HUES6 (cell line): Measurements from ENCODE around the gene PCDH15.
"Not testable (repeated sequence)": the region's sequence is repeated elsewhere in the genome, so short reads cannot be mapped to it uniquely, and the experiment has no call there.

Experiments used
- H3K27ac ChIP-seq: 2 replicates; pipeline ENCODE4 v1.7.0; 2013; ENCODE audit warnings: low read depth, mild to moderate bottlenecking, low read length, inconsistent platforms
- H3K27me3 ChIP-seq: 2 replicates; pipeline ENCODE4 v1.6.1; 2013; ENCODE audit warnings: low read length; ENCODE audit not compliant: control insufficient read depth, insufficient read depth
- H3K36me3 ChIP-seq: 2 replicates; pipeline ENCODE4 v1.6.1; 2013; ENCODE audit warnings: low read length; ENCODE audit not compliant: control insufficient read depth, insufficient read depth
- H3K4me1 ChIP-seq: 2 replicates; pipeline ENCODE4 v1.6.1; 2013; ENCODE audit warnings: low read length; ENCODE audit not compliant: control insufficient read depth, insufficient read depth
- H3K4me3 ChIP-seq: 2 replicates; pipeline ENCODE4 v1.5.1; 2013; ENCODE audit warnings: low read depth, low read length
- H3K9ac ChIP-seq: one replicate; pipeline ENCODE4 v1.6.1; 2013; ENCODE audit warnings: mild to moderate bottlenecking, low read length
- H3K9me3 ChIP-seq: 2 replicates; pipeline ENCODE4 v1.6.1; 2013; ENCODE audit warnings: low read depth, low read length; ENCODE audit not compliant: control insufficient read depth, insufficient read depth

Gene PCDH15

DNA sequence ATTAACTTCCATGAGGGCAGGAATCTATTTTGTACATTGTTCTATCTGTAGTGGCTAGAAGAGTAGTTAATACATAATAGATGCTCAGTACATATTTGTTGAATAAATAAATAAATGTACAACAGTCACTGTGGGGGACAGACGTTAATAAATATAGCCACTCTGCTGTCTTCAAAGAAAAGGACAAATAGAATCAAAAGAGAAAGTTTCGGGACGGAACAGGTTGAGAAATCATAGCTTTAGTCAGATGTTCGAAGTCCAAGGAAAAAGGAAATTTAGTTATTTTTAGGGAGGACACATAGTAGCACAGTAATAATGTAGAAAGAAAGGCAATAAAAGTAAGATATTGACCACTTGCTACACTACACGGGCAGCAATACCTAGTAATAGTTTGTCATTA is 861.4 kb downstream of the PCDH15 start:
- no peak overlapping the region for H3K4me3 ChIP-seq
- H3K9me3 ChIP-seq: no peaks in the 10 kb centered on the region

DNA sequence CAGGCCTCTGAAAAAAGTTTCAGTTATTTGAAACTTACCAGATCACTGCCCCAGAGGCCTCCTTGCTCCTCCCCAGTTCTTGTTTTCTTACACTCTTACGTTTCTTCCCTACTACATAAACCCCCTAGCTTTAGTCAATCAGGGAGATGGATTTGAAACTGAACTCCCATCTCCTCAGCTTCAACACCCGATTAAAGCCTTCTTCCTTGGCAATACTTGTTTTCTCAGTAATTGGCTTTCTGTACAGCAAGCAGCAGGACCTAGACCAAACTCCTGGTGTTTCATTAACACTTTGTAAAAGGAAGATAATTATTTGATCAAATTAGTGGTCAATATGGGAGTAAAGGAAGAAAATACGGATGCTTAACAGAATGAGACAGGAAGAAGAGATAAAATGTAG is 870.4 kb downstream of the PCDH15 start:
- no peak overlapping the region for H3K27ac ChIP-seq
- no peaks in the 10 kb centered on the region for H3K27me3 ChIP-seq
- H3K9me3 ChIP-seq: 0 out of 2 replicates have a peak, but pooled peaks cover 3% of the 10 kb centered on the region
- H3K36me3 ChIP-seq: no peaks in the 10 kb centered on the region
- no peak overlapping the region for H3K4me3 ChIP-seq
- no peaks in the 10 kb centered on the region for H3K4me1 ChIP-seq
- H3K9ac ChIP-seq: no peak overlapping the region

More for the DNA sequence above, 861.4 kb downstream of the PCDH15 start:
- Histone ChIP-seq H3K27me3 (no peaks in the 10 kb centered on the region), H3K27ac (no peak overlapping the region), H3K36me3 (no peaks in the 10 kb centered on the region), H3K4me1 (no peaks in the 10 kb centered on the region), H3K9ac (no peak overlapping the region)

DNA sequence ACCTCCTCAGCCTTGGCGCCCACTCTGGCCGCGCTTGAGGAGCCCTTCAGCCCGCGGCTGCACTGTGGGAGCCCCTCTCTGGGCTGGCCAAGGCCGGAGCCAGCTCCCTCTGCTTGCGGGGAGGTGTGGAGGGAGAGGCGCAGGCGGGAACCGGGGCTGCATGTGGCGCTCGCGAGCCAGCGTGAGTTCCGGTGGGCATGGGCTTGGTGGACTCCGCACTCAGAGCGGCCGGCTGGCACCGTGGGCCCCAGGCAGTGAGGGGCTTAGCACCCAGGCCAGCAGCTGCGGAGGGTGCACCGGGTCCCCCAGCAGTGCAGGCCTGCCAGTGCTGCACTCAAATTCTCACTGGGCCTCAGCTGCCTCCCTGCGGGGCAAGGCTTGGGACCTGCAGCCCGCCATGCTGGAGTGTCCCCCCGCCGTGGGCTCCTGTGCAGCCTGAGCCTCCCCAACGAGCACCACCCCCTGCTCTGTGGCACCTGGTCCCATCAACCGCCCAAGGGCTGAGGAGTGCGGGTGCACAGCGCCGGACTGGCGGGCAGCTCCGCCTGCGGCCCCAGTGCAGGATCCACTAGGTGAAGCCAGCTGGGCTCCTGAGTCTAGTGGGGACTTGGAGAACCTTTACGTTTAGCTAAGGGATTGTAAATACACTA is 876.9 kb downstream of the PCDH15 start:
- not testable (repeated sequence) for H3K4me1 ChIP-seq, H3K27ac ChIP-seq, H3K9ac ChIP-seq, H3K27me3 ChIP-seq, H3K4me3 ChIP-seq, H3K36me3 ChIP-seq
- H3K9me3 ChIP-seq: peaks cover 21% of the 10 kb centered on the region

DNA sequence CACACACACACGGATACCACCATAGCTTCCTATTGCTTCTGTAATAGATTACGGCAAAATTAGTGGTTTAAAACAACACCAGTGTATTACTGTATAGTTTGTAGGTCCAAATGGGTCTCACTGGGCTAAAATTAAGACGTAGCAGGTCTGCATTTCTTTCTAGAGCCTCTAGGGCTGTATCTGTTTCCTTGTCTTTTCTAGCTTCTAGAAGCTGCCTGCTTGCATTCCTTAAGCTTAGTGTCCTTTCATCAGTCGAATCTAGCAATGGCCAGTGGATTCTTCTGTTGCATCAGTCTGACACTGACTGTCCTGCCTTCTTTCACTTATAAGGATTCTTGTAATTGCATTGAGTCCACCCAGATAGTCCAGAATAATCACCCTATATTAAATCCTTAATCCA is 882.3 kb downstream of the PCDH15 start:
- H3K27ac ChIP-seq: no peak overlapping the region
- no peak overlapping the region for H3K4me3 ChIP-seq
- H3K36me3 ChIP-seq: no peaks in the 10 kb centered on the region
- H3K9ac ChIP-seq: no peak overlapping the region
- H3K4me1 ChIP-seq: no peaks in the 10 kb centered on the region
- no peaks in the 10 kb centered on the region for H3K27me3 ChIP-seq
- H3K9me3 ChIP-seq: peaks cover 5% of the 10 kb centered on the region; the same call in 1 of the 2 replicates

DNA sequence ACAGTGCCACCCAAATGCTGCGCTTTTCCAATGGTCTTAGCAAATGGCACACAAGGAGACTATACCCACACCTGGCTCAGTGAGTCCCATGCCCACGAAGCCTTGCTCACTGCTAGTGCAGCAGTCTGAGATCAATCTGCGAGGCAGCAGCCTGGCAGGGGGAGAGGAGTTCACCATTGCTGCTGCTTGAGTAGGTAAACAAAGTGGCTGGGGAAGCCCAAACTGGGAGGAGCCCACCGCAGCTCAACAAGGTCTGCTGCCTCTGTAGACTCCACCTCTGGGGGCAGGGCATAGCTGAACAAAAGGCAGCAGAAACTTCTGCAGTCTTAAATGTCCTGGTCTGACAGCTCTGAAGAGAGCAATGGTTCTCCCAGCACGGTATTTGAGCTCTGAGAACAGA is 891.2 kb downstream of the PCDH15 start:
- Histone ChIP-seq H3K27ac (no peak overlapping the region), H3K9ac (no peak overlapping the region), H3K36me3 (no peaks in the 10 kb centered on the region), H3K4me1 (no peaks in the 10 kb centered on the region), H3K9me3 (no peaks in the 10 kb centered on the region), H3K27me3 (no peaks in the 10 kb centered on the region), H3K4me3 (no peak overlapping the region)

GRCh38 chr10:53904506-53905241 is 896.4 kb downstream of the PCDH15 start:
- Histone ChIP-seq H3K27me3 (no peaks in the 10 kb centered on the region), H3K9me3 (no peaks in the 10 kb centered on the region)

DNA sequence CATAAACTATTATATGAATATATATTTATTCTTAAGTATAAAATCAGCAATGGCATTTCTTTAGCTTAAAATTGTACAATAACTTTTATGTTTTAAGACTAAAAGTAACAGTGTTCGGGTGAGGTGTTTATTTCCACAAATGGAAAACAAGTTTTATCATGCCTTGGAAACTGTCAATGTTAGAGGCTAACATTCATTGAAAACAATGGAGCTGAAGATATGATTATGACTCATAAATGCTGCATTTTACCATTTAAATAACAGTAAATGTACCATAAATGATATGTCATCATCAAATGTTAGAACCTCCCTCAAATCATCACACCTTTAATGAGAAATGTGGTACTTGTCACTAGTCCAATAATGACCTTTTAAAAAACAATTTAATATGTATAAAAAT is 897.3 kb downstream of the PCDH15 start:
- Histone ChIP-seq H3K9me3 (no peaks in the 10 kb centered on the region), H3K4me3 (no peak overlapping the region), H3K27ac (no peak overlapping the region), H3K4me1 (peaks cover 6% of the 10 kb centered on the region; the same call in 1 of the 2 replicates), H3K27me3 (no peaks in the 10 kb centered on the region), H3K9ac (no peak overlapping the region), H3K36me3 (no peaks in the 10 kb centered on the region)

More at GRCh38 chr10:53904506-53905241, 896.4 kb downstream of the PCDH15 start:
- peaks cover 6% of the 10 kb centered on the region; the same call in 1 of the 2 replicates for H3K4me1 ChIP-seq
- H3K36me3 ChIP-seq: no peaks in the 10 kb centered on the region
- H3K27ac ChIP-seq: no peak overlapping the region
- no peak overlapping the region for H3K9ac ChIP-seq
- no peak overlapping the region for H3K4me3 ChIP-seq

DNA sequence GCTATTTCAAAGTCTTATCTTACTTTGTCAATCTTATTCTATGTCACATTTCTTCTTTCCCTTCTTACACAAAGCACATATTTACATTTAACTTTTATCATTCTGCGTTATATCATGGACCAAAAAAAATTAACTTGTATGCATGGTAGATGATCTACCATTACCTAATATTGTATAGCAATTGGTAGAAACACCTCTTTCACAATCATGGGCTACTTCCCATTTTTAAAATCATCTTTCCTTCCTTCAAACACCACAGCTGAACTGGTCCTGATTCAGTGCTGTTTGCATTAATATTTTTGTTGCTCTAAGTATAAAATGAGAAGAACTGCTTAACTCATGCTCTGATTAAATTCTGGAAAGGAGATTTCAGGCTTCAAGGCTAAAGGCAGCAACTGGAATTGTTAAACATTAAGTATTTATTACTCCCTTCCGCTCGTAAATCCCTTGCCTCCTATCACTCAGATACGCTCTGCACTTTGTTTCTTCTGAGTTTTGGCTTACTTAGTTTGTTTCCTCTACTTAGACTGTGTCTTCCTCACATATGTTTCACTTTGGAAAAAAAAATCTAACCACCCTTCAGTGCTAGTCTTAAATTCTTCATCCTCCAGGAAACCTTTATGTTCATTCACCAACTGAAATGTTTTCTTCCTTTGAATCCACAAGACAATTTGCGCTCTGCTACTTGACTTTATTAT is 901.4 kb downstream of the PCDH15 start:
- H3K4me3 ChIP-seq: no peak overlapping the region
- H3K9me3 ChIP-seq: no peaks in the 10 kb centered on the region
- no peak overlapping the region for H3K9ac ChIP-seq
- H3K4me1 ChIP-seq: peaks cover 6% of the 10 kb centered on the region; the same call in 1 of the 2 replicates
- no peaks in the 10 kb centered on the region for H3K36me3 ChIP-seq
- H3K27ac ChIP-seq: no peak overlapping the region
- H3K27me3 ChIP-seq: no peaks in the 10 kb centered on the region

- Histone ChIP-seq H3K27me3 (no peaks in the 10 kb centered on the region), H3K9ac (no peak overlapping the region), H3K4me3 (no peak overlapping the region), H3K9me3 (no peaks in the 10 kb centered on the region), H3K36me3 (no peaks in the 10 kb centered on the region), H3K27ac (no peak overlapping the region), H3K4me1 (peaks cover 6% of the 10 kb centered on the region; the same call in 1 of the 2 replicates)
Observed at GRCh38 chr10:53898532-53898931, 902.5 kb downstream of the PCDH15 start.

DNA sequence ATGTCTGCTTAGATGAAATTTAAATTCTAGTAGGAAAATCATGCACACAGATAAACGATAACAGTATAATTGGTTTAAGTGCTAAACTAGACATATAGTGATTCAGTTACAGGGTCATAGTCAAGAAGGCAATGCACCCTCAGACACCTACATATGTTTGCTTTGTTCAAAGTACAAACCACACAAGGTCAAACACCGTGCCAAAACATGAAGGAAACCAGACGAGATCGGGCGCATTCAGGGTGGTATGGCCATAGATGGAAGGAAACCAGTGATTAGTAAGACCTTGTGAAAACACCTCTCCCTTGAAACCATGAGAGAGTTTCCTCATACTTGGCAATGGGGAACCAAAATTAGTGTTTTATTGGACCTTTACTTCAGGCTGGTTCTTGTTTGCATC is 906.9 kb downstream of the PCDH15 start:
- Histone ChIP-seq H3K27ac (no peak overlapping the region), H3K4me3 (no peak overlapping the region), H3K4me1 (no peaks in the 10 kb centered on the region), H3K9me3 (no peaks in the 10 kb centered on the region), H3K9ac (no peak overlapping the region), H3K27me3 (no peaks in the 10 kb centered on the region), H3K36me3 (no peaks in the 10 kb centered on the region)

GRCh38 chr10:53893061-53893460 is 908.0 kb downstream of the PCDH15 start:
- Histone ChIP-seq H3K36me3 (no peaks in the 10 kb centered on the region), H3K9me3 (no peaks in the 10 kb centered on the region), H3K4me1 (no peaks in the 10 kb centered on the region), H3K4me3 (no peak overlapping the region), H3K27ac (no peak overlapping the region), H3K9ac (no peak overlapping the region), H3K27me3 (no peaks in the 10 kb centered on the region)
